Measurements from ENCODE around the gene CACNA2D1. TPM values are rescaled to one million over a fixed set of nuclear protein-coding genes. Genes with fewer than 3 reads are reported as not detected.

CACNA2D1 gene
- total and polyA plus RNA-seq, 9 of the 15 experiments (the other 6 are each of a cell fraction or from before 2014, with no cell fraction given): 0.49 TPM; not detected in 8

GRCh38 chr7:82364048-82364447 lies 79.5 kb downstream of the CACNA2D1 start:
- CTCF ChIA-PET (ENCODE audit: low intra/inter-chr PET ratio): no interaction called here
- POLR2A ChIA-PET: no interaction called here
- no peak for FAIRE-seq

More at GRCh38 chr7:82364048-82364447, 79.5 kb downstream of the CACNA2D1 start:
- Histone ChIP-seq H3K4me3 (no peak overlapping the region), H2AFZ (ENCODE audit: low read depth, low read length) (no peak overlapping the region), H3K79me2 (ENCODE audit: control insufficient read depth, insufficient read depth, low read length) (no peaks in the 10 kb centered on the region), H3K4me2 (ENCODE audit: insufficient read depth, low read length) (no peak overlapping the region), H3K36me3 (ENCODE audit: control insufficient read depth, insufficient read depth, low read length) (no peaks in the 10 kb centered on the region), H3K27ac (ENCODE audit: extremely low read depth, low read depth, low read length) (no peak overlapping the region), H3K4me1 (replicated peaks in 1 of 2; ENCODE audit: control insufficient read depth in 2 of 2, insufficient read depth in 2 of 2, low read length in 2 of 2) (no peaks in the 10 kb centered on the region), H3K9ac (ENCODE audit: insufficient read depth in 1 of 2, low read depth in 2 of 2, low read length in 2 of 2) (no peak overlapping the region), H3K9me1 (ENCODE audit: control insufficient read depth, insufficient read depth, low read length) (no peaks in the 10 kb centered on the region), H4K20me1 (replicated peaks; ENCODE audit: control insufficient read depth, insufficient read depth, low read length) (no peaks in the 10 kb centered on the region), H3K9me3 (replicated peaks; ENCODE audit: control insufficient read depth, insufficient read depth, low read depth, low read length) (no peaks in the 10 kb centered on the region), H3K27me3 (ENCODE audit: control insufficient read depth in 2 of 2, insufficient read depth in 2 of 2, low read length in 2 of 2) (no peaks in the 10 kb centered on the region)
- no CpG with 5 or more reads among the region's 1 CpG for WGBS (ENCODE audit: insufficient coverage, low coverage, missing lambda C conversion rate)
- no peak for ATAC-seq
- no TSS peak for BruUV-seq (replicated peaks)
- TF ChIP-seq MGA (IDR thresholded peaks at IDR 0.05): no peak
- no peak for TF ChIP-seq E2F3 (CRISPR knock-in tag; IDR thresholded peaks at IDR 0.05)
- no peak for TF ChIP-seq ERF (CRISPR knock-in tag; IDR thresholded peaks at IDR 0.05)
- TF ChIP-seq ZNF561 (CRISPR knock-in tag; conservative IDR thresholded peaks at IDR 0.05): no peak
- TF ChIP-seq RFX5 (IDR thresholded peaks at IDR 0.05; ENCODE audit: low read depth, low read length): no peak
- no peak for DNase-seq (ENCODE audit: extremely low read depth in 1 of 4, low spot score in 3 of 4)
- in situ Hi-C loops (cut with MboI): no loop called here
- intact Hi-C loops (cut with micrococcal nuclease): no loop called here

Data from K562 (cell line).